ENCODE results near the gene SCNN1A.

Gene SCNN1A

GRCh38 chr12:6358881-6359280 lies 16.5 kb downstream of the SCNN1A start:
- H3K4me3 ChIP-seq (ENCODE audit: low read length in 2 of 2), result no peak overlapping the region
- no peaks in the 10 kb centered on the region for H3K9me3 ChIP-seq (ENCODE audit: control insufficient read depth in 2 of 2, low read length in 2 of 2)
- H3K4me1 ChIP-seq (ENCODE audit: control insufficient read depth, insufficient read depth, low read length), result peaks cover 18% of the 10 kb centered on the region
- no peaks in the 10 kb centered on the region for H3K36me3 ChIP-seq (ENCODE audit: control insufficient read depth in 2 of 2, insufficient read depth in 2 of 2, low read length in 2 of 2)
- no peaks in the 10 kb centered on the region for H3K27me3 ChIP-seq (ENCODE audit: control insufficient read depth in 1 of 2, insufficient read depth in 2 of 2, low read length in 2 of 2)
- no peak overlapping the region for H3K9ac ChIP-seq (ENCODE audit: low read length in 2 of 2)
- no peak overlapping the region for H3K27ac ChIP-seq (ENCODE audit: low read length)

GRCh38 chr12:6356374-6356820 lies 19.0 kb downstream of the SCNN1A start:
- no peak overlapping the region for H3K4me3 ChIP-seq (ENCODE audit: low read length in 2 of 2)

GRCh38 chr12:6355491-6356373 lies 19.6 kb downstream of the SCNN1A start:
- H3K27me3 ChIP-seq (ENCODE audit: control insufficient read depth in 1 of 2, insufficient read depth in 2 of 2, low read length in 2 of 2), result no peaks in the 10 kb centered on the region
- H3K36me3 ChIP-seq (ENCODE audit: control insufficient read depth in 2 of 2, insufficient read depth in 2 of 2, low read length in 2 of 2), result no peaks in the 10 kb centered on the region
- no peak overlapping the region for H3K4me3 ChIP-seq (ENCODE audit: low read length in 2 of 2)
- H3K27ac ChIP-seq (ENCODE audit: low read length), result no peak overlapping the region
- H3K4me1 ChIP-seq (ENCODE audit: control insufficient read depth, insufficient read depth, low read length), result peaks cover 10% of the 10 kb centered on the region
- no peak overlapping the region for H3K9ac ChIP-seq (ENCODE audit: low read length in 2 of 2)
- no peaks in the 10 kb centered on the region for H3K9me3 ChIP-seq (ENCODE audit: control insufficient read depth in 2 of 2, low read length in 2 of 2)

More at GRCh38 chr12:6356374-6356820, 19.0 kb downstream of the SCNN1A start:
- no peaks in the 10 kb centered on the region for H3K27me3 ChIP-seq (ENCODE audit: control insufficient read depth in 1 of 2, insufficient read depth in 2 of 2, low read length in 2 of 2)
- H3K9me3 ChIP-seq (ENCODE audit: control insufficient read depth in 2 of 2, low read length in 2 of 2), result no peaks in the 10 kb centered on the region
- no peak overlapping the region for H3K27ac ChIP-seq (ENCODE audit: low read length)
- no peaks in the 10 kb centered on the region for H3K36me3 ChIP-seq (ENCODE audit: control insufficient read depth in 2 of 2, insufficient read depth in 2 of 2, low read length in 2 of 2)
- no peak overlapping the region for H3K9ac ChIP-seq (ENCODE audit: low read length in 2 of 2)
- H3K4me1 ChIP-seq (ENCODE audit: control insufficient read depth, insufficient read depth, low read length), result peaks cover 11% of the 10 kb centered on the region

GRCh38 chr12:6354495-6355393 lies 20.6 kb downstream of the SCNN1A start:
- H3K9ac ChIP-seq (ENCODE audit: low read length in 2 of 2), result no peak overlapping the region
- H3K4me1 ChIP-seq (ENCODE audit: control insufficient read depth, insufficient read depth, low read length), result peaks cover 5% of the 10 kb centered on the region
- H3K9me3 ChIP-seq (ENCODE audit: control insufficient read depth in 2 of 2, low read length in 2 of 2), result no peaks in the 10 kb centered on the region
- H3K27ac ChIP-seq (ENCODE audit: low read length), result no peak overlapping the region
- no peaks in the 10 kb centered on the region for H3K27me3 ChIP-seq (ENCODE audit: control insufficient read depth in 1 of 2, insufficient read depth in 2 of 2, low read length in 2 of 2)
- no peak overlapping the region for H3K4me3 ChIP-seq (ENCODE audit: low read length in 2 of 2)
- H3K36me3 ChIP-seq (ENCODE audit: control insufficient read depth in 2 of 2, insufficient read depth in 2 of 2, low read length in 2 of 2), result no peaks in the 10 kb centered on the region

GRCh38 chr12:6352193-6353173 lies 22.9 kb downstream of the SCNN1A start:
- peaks cover 9% of the 10 kb centered on the region for H3K4me1 ChIP-seq (ENCODE audit: control insufficient read depth, insufficient read depth, low read length)
- H3K4me3 ChIP-seq (ENCODE audit: low read length in 2 of 2), result no peak overlapping the region
- H3K27ac ChIP-seq (ENCODE audit: low read length), result no peak overlapping the region
- H3K36me3 ChIP-seq (ENCODE audit: control insufficient read depth in 2 of 2, insufficient read depth in 2 of 2, low read length in 2 of 2), result no peaks in the 10 kb centered on the region
- no peaks in the 10 kb centered on the region for H3K27me3 ChIP-seq (ENCODE audit: control insufficient read depth in 1 of 2, insufficient read depth in 2 of 2, low read length in 2 of 2)
- H3K9ac ChIP-seq (ENCODE audit: low read length in 2 of 2), result no peak overlapping the region
- no peaks in the 10 kb centered on the region for H3K9me3 ChIP-seq (ENCODE audit: control insufficient read depth in 2 of 2, low read length in 2 of 2)

- Histone ChIP-seq H3K27ac (ENCODE audit: low read length) (no peak overlapping the region), H3K4me1 (ENCODE audit: control insufficient read depth, insufficient read depth, low read length) (peaks cover 18% of the 10 kb centered on the region), H3K4me3 (ENCODE audit: low read length in 2 of 2) (no peak overlapping the region), H3K36me3 (ENCODE audit: control insufficient read depth in 2 of 2, insufficient read depth in 2 of 2, low read length in 2 of 2) (no peaks in the 10 kb centered on the region), H3K27me3 (ENCODE audit: control insufficient read depth in 1 of 2, insufficient read depth in 2 of 2, low read length in 2 of 2) (no peaks in the 10 kb centered on the region), H3K9ac (ENCODE audit: low read length in 2 of 2) (no peak overlapping the region), H3K9me3 (ENCODE audit: control insufficient read depth in 2 of 2, low read length in 2 of 2) (no peaks in the 10 kb centered on the region)
Observed at GRCh38 chr12:6351622-6352021, 23.7 kb downstream of the SCNN1A start.

GRCh38 chr12:6347367-6348338 lies 27.7 kb downstream of the SCNN1A start:
- no peaks in the 10 kb centered on the region for H3K27me3 ChIP-seq (ENCODE audit: control insufficient read depth in 1 of 2, insufficient read depth in 2 of 2, low read length in 2 of 2)
- H3K27ac ChIP-seq (ENCODE audit: low read length), result peak overlapping the region; percentile 79
- H3K9me3 ChIP-seq (ENCODE audit: control insufficient read depth in 2 of 2, low read length in 2 of 2), result no peaks in the 10 kb centered on the region
- H3K4me1 ChIP-seq (ENCODE audit: control insufficient read depth, insufficient read depth, low read length), result peaks cover 43% of the 10 kb centered on the region
- H3K36me3 ChIP-seq (ENCODE audit: control insufficient read depth in 2 of 2, insufficient read depth in 2 of 2, low read length in 2 of 2), result no peaks in the 10 kb centered on the region
- H3K4me3 ChIP-seq (ENCODE audit: low read length in 2 of 2), result peak overlapping the region in 1 of 2 donors; percentile 40
- no peak overlapping the region for H3K9ac ChIP-seq (ENCODE audit: low read length in 2 of 2)

- Histone ChIP-seq H3K36me3 (ENCODE audit: control insufficient read depth in 2 of 2, insufficient read depth in 2 of 2, low read length in 2 of 2) (no peaks in the 10 kb centered on the region), H3K4me1 (ENCODE audit: control insufficient read depth, insufficient read depth, low read length) (peaks cover 47% of the 10 kb centered on the region), H3K9me3 (ENCODE audit: control insufficient read depth in 2 of 2, low read length in 2 of 2) (no peaks in the 10 kb centered on the region), H3K27ac (ENCODE audit: low read length) (peak overlapping the region; percentile 79), H3K9ac (ENCODE audit: low read length in 2 of 2) (no peak overlapping the region), H3K27me3 (ENCODE audit: control insufficient read depth in 1 of 2, insufficient read depth in 2 of 2, low read length in 2 of 2) (no peaks in the 10 kb centered on the region), H3K4me3 (ENCODE audit: low read length in 2 of 2) (peak overlapping the region in 1 of 2 donors; percentile 15)
Observed at GRCh38 chr12:6346942-6347341, 28.4 kb downstream of the SCNN1A start.

GRCh38 chr12:6346235-6346832 lies 29.0 kb downstream of the SCNN1A start:
- H3K9me3 ChIP-seq (ENCODE audit: control insufficient read depth in 2 of 2, low read length in 2 of 2), result no peaks in the 10 kb centered on the region
- no peak overlapping the region for H3K4me3 ChIP-seq (ENCODE audit: low read length in 2 of 2)
- H3K27ac ChIP-seq (ENCODE audit: low read length), result peak overlapping the region; percentile 79
- H3K36me3 ChIP-seq (ENCODE audit: control insufficient read depth in 2 of 2, insufficient read depth in 2 of 2, low read length in 2 of 2), result no peaks in the 10 kb centered on the region
- peak overlapping the region in 1 of 2 donors; percentile 47 for H3K9ac ChIP-seq (ENCODE audit: low read length in 2 of 2)
- peaks cover 47% of the 10 kb centered on the region for H3K4me1 ChIP-seq (ENCODE audit: control insufficient read depth, insufficient read depth, low read length)
- no peaks in the 10 kb centered on the region for H3K27me3 ChIP-seq (ENCODE audit: control insufficient read depth in 1 of 2, insufficient read depth in 2 of 2, low read length in 2 of 2)

Data from stomach smooth muscle (tissue), 2 donors.